H1 (cell line): ENCODE data around the gene ETFDH. TPM values are rescaled to one million over a fixed set of nuclear protein-coding genes. Genes with fewer than 3 reads are reported as not detected.

ENCODE experiments used
- CTBP2 ChIP-seq: IDR thresholded peaks from 2 replicates; pipeline ENCODE4 v1.7.0; 2011; ENCODE audit warnings: borderline replicate concordance, mild to moderate bottlenecking, moderate library complexity, mixed read lengths, low read length; ENCODE audit not compliant: insufficient read depth, insufficient read length
- EGR1 ChIP-seq: IDR thresholded peaks from 2 replicates; pipeline ENCODE4 v1.6.1; 2011; ENCODE audit warnings: low read depth, low read length, borderline replicate concordance
- GABPA ChIP-seq: IDR thresholded peaks from 2 replicates; pipeline ENCODE4 v1.6.1; 2011; ENCODE audit warnings: mild to moderate bottlenecking, low read length, moderate library complexity, borderline replicate concordance; ENCODE audit not compliant: insufficient read depth
- MAX ChIP-seq: IDR thresholded peaks from 2 replicates; pipeline ENCODE4 v1.6.1; 2012; ENCODE audit warnings: inconsistent platforms
- polyA plus RNA-seq, 7 experiments: library from polyadenylated mRNA; depleted of rRNA in 3 of 7; stranded (reverse) in 5 of 7; unstranded in 2 of 7; fragments of >200 nt in 5 of 7; fragments of 200-250 nt in 2 of 7; gene quantifications; 1 replicate in 5 of 7; 2 replicates in 1 of 7; 4 replicates in 1 of 7; pipeline versions ENCODE4 v1.2.1 to v1.2.3, GENCODE V29; 2011 to 2013; ENCODE audit warnings: missing spikeins in 2 of 7, mixed read lengths in 2 of 7
- total RNA-seq: library from RNA; stranded (reverse); fragmentation: NEBNext Ultra II Directional; extraction: Animal tissue kit (Norgen Biotek cat#: 25700); gene quantifications from 2 replicates; pipeline ENCODE4 v1.2.1, GENCODE V29; 2021

ETFDH gene
- total and polyA plus RNA-seq, 2 of the 8 experiments (the other 6 are each of a cell fraction or from before 2014, with no cell fraction given): 11.3 to 15.7 TPM

- TF ChIP-seq CTBP2: no peak
- no peak for TF ChIP-seq GABPA
- no peak for TF ChIP-seq EGR1
- TF ChIP-seq MAX: no peak
These were observed 56.1 kb downstream of the ETFDH start (continued) for GRCh38 chr4:158728236-158728635.
